NCI-H146 (cell line): ENCODE measurements around the gene WDR82.

Experiments used
- DNase-seq: peaks from one replicate; lab custom pipeline; 2025; lab: John Stamatoyannopoulos, UW

Gene WDR82

GRCh38 chr3:52223449-52224408, 54.7 kb downstream of the WDR82 start:
- no peak for DNase-seq

GRCh38 chr3:52222319-52223221, 55.9 kb downstream of the WDR82 start:
- no peak for DNase-seq

- DNase-seq, result no peak
Observed at GRCh38 chr3:52221563-52222318, 56.7 kb downstream of the WDR82 start.

- DNase-seq, result no peak
Observed at GRCh38 chr3:52221141-52221562, 57.3 kb downstream of the WDR82 start.

- peak; percentile 54 for DNase-seq
Observed at GRCh38 chr3:52220380-52221026, 57.9 kb downstream of the WDR82 start.

- peak; percentile 19 for DNase-seq
Observed at GRCh38 chr3:52218937-52219650, 59.4 kb downstream of the WDR82 start.

GRCh38 chr3:52218454-52218853, 60.0 kb downstream of the WDR82 start:
- no peak for DNase-seq

- no peak for DNase-seq
Observed at GRCh38 chr3:52218026-52218425, 60.4 kb downstream of the WDR82 start.

- no peak for DNase-seq
Observed at GRCh38 chr3:52217409-52217805, 61.0 kb downstream of the WDR82 start.

- no peak for DNase-seq
Observed at GRCh38 chr3:52216585-52217408, 61.7 kb downstream of the WDR82 start.

GRCh38 chr3:52215351-52215750, 63.1 kb downstream of the WDR82 start:
- no peak for DNase-seq

GRCh38 chr3:52213901-52214300, 64.5 kb downstream of the WDR82 start:
- no peak for DNase-seq

GRCh38 chr3:52213005-52213404, 65.4 kb downstream of the WDR82 start:
- no peak for DNase-seq

- no peak for DNase-seq
Observed at GRCh38 chr3:52211268-52211891, 67.1 kb downstream of the WDR82 start.

- no peak for DNase-seq
Observed at GRCh38 chr3:52210550-52211046, 67.9 kb downstream of the WDR82 start.

- no peak for DNase-seq
Observed at GRCh38 chr3:52210037-52210436, 68.4 kb downstream of the WDR82 start.

GRCh38 chr3:52208556-52208955, 69.9 kb downstream of the WDR82 start:
- no peak for DNase-seq

GRCh38 chr3:52205727-52206372, 72.6 kb downstream of the WDR82 start:
- no peak for DNase-seq
